Activated naive CD4-positive, alpha-beta T cell treated with anti-CD3 and anti-CD28 coated beads, Interleukin-2, amount 50 U/mL, for 72 hours (primary cell): ENCODE measurements around the gene ORC4. TPM values are rescaled to one million over a fixed set of nuclear protein-coding genes. Genes with fewer than 3 reads are reported as not detected.

Source experiments
- ATAC-seq, 2 donors: fragments of 150-1000 bp; cut with Tn5 transposase; 2 replicates each; pipeline ENCODE4 v1.10.0; 2021; ENCODE audit warnings: mild to moderate bottlenecking in 2 of 2, moderate library complexity in 2 of 2
- DNase-seq, 2 donors: peaks; one replicate each; pipeline ENCODE4 v3.0.0; 2021 to 2022; ENCODE audit warnings: low spot score in 2 of 2
- H3K27ac Mint-ChIP-seq, 2 donors: one replicate each; pipeline ENCODE4 v1.8.0; 2022; ENCODE audit warnings: mild to moderate bottlenecking in 2 of 2, mixed read lengths in 2 of 2
- H3K36me3 Mint-ChIP-seq, 2 donors: one replicate each; pipeline ENCODE4 v1.8.0; 2022; ENCODE audit warnings: mixed read lengths in 2 of 2
- H3K9me3 Mint-ChIP-seq, 2 donors: one replicate each; pipeline ENCODE4 v1.8.0; 2022; ENCODE audit warnings: mixed read lengths in 2 of 2
- total RNA-seq, 2 donors: library from RNA; stranded (reverse); gene quantifications; one replicate each; pipeline ENCODE4 v1.2.3, GENCODE V29; 2022

Gene ORC4
- total RNA-seq, 2 donors from 2014 or later = 32.5 to 35.9 TPM

DNA sequence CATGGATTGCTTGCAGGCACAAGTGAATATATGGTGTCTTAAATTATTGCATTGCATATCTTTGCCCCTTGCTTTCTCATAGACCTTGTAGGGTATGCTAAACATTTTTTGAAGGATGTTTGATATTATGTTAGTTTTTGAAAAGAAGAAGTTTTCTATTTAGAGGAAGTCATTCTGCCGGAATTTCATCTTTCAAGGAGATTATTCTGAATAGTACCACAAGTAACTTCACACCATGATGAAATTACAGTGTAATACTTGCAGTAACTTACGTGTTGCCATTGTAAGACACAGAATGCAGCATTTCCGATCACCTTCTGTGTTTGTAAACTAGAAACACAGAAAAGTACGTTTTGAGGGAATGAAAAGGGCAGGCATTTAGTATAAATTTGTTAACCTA lies 103.8 kb downstream of the ORC4 start:
- H3K9me3 Mint-ChIP-seq = no peaks in the 10 kb centered on the region
- no peaks in the 10 kb centered on the region for H3K36me3 Mint-ChIP-seq
- H3K27ac Mint-ChIP-seq = no peak overlapping the region
- no peak for DNase-seq
- ATAC-seq = no peak

DNA sequence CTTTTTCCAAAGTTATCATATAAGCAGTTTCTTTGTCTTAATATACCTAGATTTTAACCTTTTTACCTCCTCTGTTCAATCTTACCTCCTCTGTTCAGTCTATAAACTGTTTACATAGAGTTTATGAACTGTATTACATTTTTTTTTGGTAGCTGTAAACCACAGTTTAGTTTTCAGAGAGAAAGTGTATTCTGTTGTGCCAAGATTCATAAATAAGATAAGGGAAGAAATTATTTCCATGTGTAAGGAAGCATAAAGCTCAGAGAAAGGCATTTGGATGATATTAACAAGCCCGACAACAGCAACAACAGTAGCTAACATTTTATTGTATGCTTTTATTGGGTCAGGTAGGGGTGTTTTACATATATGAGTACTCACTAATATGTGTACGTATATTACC lies 104.5 kb downstream of the ORC4 start:
- Mint-ChIP-seq H3K36me3 (no peaks in the 10 kb centered on the region), H3K9me3 (no peaks in the 10 kb centered on the region), H3K27ac (no peak overlapping the region)
- DNase-seq = no peak
- ATAC-seq = no peak

DNA sequence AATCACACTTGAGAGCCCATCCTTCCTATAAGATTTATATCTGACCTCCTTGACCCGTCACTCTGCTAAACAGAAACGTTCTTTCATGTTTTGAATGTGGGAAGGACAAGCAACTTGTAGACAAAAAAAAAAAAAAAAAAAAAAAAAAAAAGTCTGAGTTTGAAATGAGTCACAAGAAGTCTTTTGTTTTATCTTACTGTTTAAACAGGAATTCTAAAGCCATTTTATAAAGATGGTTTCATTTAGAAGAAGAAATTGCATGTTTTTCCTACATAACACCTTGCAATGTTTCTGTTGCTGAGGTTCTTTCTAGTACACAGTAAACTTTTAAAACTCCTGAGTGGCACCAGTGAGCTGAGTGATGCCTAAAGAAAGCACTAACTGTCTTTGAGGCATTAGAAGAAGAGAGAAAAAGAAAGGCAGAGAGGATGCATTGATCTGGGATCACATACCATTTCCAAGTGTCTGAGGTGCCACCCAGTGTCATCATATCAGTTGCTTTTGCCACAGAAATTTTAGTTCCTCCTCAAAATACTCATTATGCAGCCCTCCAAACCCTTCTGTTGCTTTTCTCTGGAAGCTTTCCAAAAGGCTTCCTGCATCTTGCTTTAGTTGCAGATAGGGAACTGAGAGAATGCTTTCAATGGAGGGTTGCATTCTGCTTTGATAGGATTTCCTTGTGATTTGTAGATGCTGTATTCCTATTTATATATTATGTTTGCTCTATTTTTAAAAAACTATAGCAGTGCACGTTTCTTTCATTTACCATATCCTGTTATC lies 106.6 kb downstream of the ORC4 start:
- Mint-ChIP-seq H3K27ac (no peak overlapping the region), H3K9me3 (no peaks in the 10 kb centered on the region), H3K36me3 (no peaks in the 10 kb centered on the region)
- no peak for ATAC-seq
- DNase-seq = no peak

DNA sequence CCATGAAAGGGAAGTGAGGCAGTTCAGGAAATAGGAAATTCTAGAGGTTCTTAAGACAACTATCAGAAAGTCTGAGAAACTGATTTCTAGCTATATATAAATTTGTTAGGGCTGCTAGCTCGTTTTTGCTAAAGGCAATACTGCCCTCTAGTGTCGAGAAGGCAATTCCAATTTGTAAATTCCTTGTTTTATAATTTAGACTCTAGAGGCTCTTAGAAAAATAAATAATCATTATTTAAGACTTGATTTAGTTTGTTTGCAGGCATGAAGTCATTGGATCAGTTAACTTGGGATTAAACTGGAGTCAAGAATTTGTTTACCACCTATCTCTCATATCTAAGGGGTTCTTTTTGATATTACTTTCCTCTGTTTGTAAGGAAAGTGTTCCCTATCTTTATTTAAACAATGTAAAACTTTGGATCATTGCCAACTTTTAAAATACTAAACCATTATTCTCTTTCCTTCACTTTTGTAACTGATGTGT lies 109.5 kb downstream of the ORC4 start:
- ATAC-seq (no peak), DNase-seq (peak in 1 of 2 donors; percentile 46)
- Mint-ChIP-seq H3K9me3 (no peaks in the 10 kb centered on the region), H3K27ac (no peak overlapping the region), H3K36me3 (peaks cover 0 to 12% of the 10 kb centered on the region in 2 donors)

DNA sequence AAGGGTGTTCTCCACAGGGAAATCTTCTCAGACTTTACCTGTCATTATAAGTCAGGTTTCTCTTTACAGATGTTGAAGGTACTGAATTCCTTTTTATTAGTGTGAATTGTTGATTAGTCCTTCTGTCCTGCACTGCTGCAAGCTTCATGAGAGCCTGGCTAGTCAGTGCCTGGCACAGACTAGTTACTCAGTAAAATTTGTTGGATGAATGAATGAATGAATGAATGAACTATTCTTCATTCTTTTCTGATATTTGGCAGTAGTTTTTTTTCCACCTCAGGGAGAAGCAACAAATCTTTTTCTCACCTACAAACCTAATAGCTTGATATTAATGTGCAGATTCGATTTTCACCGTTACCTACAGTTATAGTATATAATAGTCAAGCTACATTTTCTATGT lies 111.4 kb downstream of the ORC4 start:
- DNase-seq (no peak), ATAC-seq (no peak)
- Mint-ChIP-seq H3K9me3 (no peaks in the 10 kb centered on the region), H3K36me3 (peaks cover 0 to 13% of the 10 kb centered on the region in 2 donors), H3K27ac (no peak overlapping the region)

DNA sequence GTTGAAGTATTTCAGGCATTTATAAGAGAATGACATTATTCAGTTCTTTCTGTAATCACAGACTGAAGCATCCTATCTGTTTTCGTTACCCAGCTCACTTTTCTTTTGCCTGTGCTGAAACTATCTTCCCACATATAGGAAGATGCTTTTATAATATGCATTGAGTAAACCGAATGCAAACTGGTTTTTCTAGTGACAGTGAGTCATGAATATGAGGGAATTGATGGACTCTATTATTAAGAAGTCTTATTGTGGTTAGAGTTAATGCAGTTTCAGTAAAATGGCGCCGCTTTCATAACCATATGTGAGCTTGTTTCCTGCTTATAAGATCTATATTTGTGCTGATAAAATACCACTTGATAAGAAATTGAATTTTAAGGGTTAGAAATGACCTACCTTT lies 116.5 kb downstream of the ORC4 start:
- DNase-seq (no peak), ATAC-seq (no peak)
- peaks cover 7 to 13% of the 10 kb centered on the region in 2 donors for H3K36me3 Mint-ChIP-seq
- H3K9me3 Mint-ChIP-seq = no peaks in the 10 kb centered on the region
- H3K27ac Mint-ChIP-seq = no peak overlapping the region

DNA sequence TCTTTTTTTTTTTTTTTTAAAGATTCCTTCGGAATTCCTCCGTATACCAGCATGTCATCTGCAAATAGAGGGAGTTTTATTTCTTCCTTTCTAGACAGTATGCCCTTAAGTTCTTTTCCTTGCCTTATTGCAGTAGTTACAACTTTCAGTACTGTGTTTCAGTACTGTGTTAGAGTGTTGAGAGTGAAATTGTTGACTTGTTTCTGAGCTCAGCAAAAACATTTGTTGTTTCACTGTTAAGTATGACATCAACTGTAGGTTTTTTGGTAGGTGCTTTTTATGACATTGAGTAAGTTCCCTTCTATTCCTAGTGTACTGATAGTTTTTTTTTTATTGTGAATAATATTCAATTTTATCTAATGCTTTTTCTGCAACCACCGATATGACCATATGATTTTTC lies 131.9 kb downstream of the ORC4 start:
- Mint-ChIP-seq H3K9me3 (no peaks in the 10 kb centered on the region), H3K36me3 (no peaks in the 10 kb centered on the region), H3K27ac (no peak overlapping the region)
- DNase-seq (no peak), ATAC-seq (peak in 1 of 2 donors; percentile 80)

DNA sequence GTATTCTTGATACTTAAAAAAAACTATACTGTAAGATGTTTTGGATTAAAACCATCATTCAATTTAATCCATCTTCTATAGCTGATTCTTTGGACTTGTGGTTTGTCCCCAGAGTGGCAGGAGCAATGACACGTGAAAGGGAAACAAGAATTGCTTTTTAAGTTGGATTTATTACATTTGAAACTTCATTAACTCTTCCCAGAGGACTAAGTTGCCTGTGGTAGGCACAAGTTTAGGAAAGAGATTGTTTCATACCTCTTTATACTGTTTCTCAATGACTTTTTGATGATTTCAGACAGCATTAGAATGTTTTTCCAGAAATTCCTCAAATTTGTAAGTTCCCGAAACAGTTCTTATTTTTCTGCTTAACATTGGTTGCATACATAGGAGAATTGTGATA lies 134.4 kb downstream of the ORC4 start:
- no peaks in the 10 kb centered on the region for H3K9me3 Mint-ChIP-seq
- DNase-seq (no peak), ATAC-seq (no peak)
- H3K36me3 Mint-ChIP-seq = no peaks in the 10 kb centered on the region
- H3K27ac Mint-ChIP-seq = no peak overlapping the region

DNA sequence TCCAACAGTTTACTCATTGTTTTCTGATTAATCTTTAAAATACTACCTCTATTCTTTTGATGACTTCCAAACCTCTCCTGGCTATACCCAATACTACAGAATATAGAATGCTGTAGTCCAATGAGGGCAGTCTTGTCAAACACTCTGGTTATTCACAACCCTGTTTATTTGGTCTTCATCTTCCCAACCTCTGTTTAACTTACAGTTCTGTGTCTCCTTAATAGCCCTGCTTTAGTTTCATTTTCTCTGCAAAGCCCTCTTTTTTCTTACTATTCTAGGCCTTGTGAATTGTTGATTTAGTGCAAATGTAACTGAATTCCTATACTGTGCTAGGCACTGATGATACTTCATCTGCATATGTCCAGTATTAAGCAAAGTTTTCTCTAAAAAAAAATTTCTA lies 135.7 kb downstream of the ORC4 start:
- ATAC-seq = no peak
- DNase-seq = no peak
- no peak overlapping the region for H3K27ac Mint-ChIP-seq
- no peaks in the 10 kb centered on the region for H3K36me3 Mint-ChIP-seq
- no peaks in the 10 kb centered on the region for H3K9me3 Mint-ChIP-seq

DNA sequence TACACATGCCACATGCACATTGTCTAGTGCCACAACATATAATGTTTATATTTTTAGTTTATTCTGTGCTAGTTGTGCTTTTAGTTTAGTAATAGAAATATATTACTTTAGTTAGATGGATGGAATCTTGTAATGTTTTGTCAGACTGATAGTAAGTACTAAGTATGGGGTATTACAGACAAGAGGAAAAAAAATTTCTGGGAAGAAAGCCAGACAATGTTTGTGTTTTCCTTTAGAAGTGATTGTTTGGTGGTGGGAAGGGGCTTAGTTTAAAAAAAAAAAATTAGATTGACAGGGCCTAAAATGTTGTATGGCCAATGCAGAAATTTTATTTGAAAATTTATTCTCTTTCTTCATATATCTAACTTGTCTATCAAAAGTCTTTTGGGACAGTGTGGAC lies 137.9 kb downstream of the ORC4 start:
- no peaks in the 10 kb centered on the region for H3K36me3 Mint-ChIP-seq
- H3K27ac Mint-ChIP-seq = no peak overlapping the region
- ATAC-seq (no peak), DNase-seq (no peak)
- no peaks in the 10 kb centered on the region for H3K9me3 Mint-ChIP-seq

Other genes with a start within 250 kb of the ORC4 start
- 1 to 10 TPM; 2.9 to 6.8 TPM for gene ACVR2A, start 175.7 kb downstream of the ORC4 start, total RNA-seq
- 10 to 100 TPM; 37.7 to 47.9 TPM for gene MBD5, start 354 bp upstream of the ORC4 start, total RNA-seq